Measurements from ENCODE around the gene LAMB4. TPM values are rescaled to one million over a fixed set of nuclear protein-coding genes. Genes with fewer than 3 reads are reported as not detected.

The LAMB4 gene
- total RNA-seq, 4 donors from 2014 or later = 2.0 to 17.3 (median 4.3) TPM; not detected in 1

DNA sequence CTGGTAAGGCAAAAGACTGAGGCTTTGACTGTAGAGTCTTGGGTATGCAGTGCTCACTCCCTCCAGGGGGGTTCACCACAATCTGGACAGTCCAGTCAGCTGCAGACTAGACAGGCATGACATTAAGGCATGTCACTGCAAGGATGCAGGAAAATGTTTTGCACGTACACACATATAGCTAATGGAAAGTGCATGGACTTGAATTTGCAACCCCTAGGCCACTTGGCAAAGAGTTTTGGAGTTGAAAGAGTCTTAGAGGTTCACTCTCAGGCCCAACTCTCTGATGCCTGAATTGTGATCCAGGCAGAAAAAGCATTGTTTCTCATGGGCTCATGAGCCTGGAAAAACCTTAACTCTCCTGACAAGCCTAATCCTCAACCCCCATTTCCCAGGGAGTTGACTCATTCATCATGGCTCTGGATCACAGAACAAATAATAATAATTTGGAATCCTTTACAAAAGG, 51.9 kb downstream of the LAMB4 start:
- Histone ChIP-seq H3K36me3 (no peaks in the 10 kb centered on the region), H3K4me1 (peaks cover 0 to 26% (median 0%) of the 10 kb centered on the region in 4 donors), H3K9me3 (no peaks in the 10 kb centered on the region), H3K4me3 (no peak overlapping the region), H3K27ac (no peak overlapping the region), H3K27me3 (no peaks in the 10 kb centered on the region)
- TF ChIP-seq POLR2A (IDR thresholded peaks at IDR 0.05) = no peak
- TF ChIP-seq, protein P1, sequence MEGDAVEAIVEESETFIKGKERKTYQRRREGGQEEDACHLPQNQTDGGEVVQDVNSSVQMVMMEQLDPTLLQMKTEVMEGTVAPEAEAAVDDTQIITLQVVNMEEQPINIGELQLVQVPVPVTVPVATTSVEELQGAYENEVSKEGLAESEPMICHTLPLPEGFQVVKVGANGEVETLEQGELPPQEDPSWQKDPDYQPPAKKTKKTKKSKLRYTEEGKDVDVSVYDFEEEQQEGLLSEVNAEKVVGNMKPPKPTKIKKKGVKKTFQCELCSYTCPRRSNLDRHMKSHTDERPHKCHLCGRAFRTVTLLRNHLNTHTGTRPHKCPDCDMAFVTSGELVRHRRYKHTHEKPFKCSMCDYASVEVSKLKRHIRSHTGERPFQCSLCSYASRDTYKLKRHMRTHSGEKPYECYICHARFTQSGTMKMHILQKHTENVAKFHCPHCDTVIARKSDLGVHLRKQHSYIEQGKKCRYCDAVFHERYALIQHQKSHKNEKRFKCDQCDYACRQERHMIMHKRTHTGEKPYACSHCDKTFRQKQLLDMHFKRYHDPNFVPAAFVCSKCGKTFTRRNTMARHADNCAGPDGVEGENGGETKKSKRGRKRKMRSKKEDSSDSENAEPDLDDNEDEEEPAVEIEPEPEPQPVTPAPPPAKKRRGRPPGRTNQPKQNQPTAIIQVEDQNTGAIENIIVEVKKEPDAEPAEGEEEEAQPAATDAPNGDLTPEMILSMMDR (IDR thresholded peaks at IDR 0.05) = no peak
- DNase-seq = no peak

DNA sequence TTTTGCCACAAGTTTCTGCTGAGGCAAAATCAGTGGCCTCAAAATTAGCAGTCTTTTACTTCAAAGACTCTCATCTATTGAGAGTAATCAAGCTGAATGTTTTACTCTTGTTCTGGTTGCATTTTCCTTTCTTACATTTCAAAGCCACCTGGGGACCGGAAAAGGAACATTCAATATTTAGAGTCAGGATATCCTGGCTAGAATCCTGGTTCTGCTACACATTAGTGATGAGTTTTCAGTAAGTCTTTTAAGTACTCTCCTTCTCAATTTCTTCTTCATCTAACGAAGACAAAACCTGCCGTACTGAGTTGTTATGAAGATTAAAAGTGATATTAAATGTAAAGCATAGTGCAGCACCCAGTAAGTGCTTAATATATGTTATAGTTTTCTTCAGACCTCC, 52.5 kb downstream of the LAMB4 start:
- TF ChIP-seq, protein P1 (IDR thresholded peaks at IDR 0.05) = no peak
- no peak for TF ChIP-seq POLR2A (IDR thresholded peaks at IDR 0.05)
- Histone ChIP-seq H3K4me3 (no peak overlapping the region), H3K27me3 (no peaks in the 10 kb centered on the region), H3K27ac (no peak overlapping the region), H3K9me3 (no peaks in the 10 kb centered on the region), H3K4me1 (peaks cover 0 to 26% (median 0%) of the 10 kb centered on the region in 4 donors), H3K36me3 (no peaks in the 10 kb centered on the region)
- no peak for DNase-seq

DNA sequence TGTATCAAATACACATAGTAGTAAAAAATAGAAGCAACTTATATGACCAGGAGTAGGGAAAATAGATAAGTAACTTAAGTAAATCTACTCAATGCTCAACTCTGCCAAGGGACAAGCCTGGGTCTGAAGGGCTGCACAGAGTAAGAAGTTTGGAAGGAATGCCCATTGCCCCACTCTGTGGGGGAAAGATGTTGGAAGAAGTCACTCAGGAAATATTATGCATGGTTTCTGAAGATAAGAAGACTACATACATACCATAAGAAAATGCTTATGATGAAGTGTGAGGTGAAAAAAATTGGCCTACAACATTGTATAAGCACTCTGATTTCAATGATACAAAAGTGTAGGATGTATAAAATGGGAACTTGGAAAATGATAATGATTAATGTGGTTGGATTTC, 54.0 kb downstream of the LAMB4 start:
- no peak for TF ChIP-seq POLR2A (IDR thresholded peaks at IDR 0.05)
- TF ChIP-seq, protein P1 (IDR thresholded peaks at IDR 0.05) = no peak
- peaks cover 0 to 26% (median 0%) of the 10 kb centered on the region in 4 donors for H3K4me1 ChIP-seq
- no peaks in the 10 kb centered on the region for H3K36me3 ChIP-seq
- H3K9me3 ChIP-seq = no peaks in the 10 kb centered on the region
- H3K27ac ChIP-seq = no peak overlapping the region
- no peaks in the 10 kb centered on the region for H3K27me3 ChIP-seq
- no peak overlapping the region for H3K4me3 ChIP-seq
- DNase-seq = no peak

DNA sequence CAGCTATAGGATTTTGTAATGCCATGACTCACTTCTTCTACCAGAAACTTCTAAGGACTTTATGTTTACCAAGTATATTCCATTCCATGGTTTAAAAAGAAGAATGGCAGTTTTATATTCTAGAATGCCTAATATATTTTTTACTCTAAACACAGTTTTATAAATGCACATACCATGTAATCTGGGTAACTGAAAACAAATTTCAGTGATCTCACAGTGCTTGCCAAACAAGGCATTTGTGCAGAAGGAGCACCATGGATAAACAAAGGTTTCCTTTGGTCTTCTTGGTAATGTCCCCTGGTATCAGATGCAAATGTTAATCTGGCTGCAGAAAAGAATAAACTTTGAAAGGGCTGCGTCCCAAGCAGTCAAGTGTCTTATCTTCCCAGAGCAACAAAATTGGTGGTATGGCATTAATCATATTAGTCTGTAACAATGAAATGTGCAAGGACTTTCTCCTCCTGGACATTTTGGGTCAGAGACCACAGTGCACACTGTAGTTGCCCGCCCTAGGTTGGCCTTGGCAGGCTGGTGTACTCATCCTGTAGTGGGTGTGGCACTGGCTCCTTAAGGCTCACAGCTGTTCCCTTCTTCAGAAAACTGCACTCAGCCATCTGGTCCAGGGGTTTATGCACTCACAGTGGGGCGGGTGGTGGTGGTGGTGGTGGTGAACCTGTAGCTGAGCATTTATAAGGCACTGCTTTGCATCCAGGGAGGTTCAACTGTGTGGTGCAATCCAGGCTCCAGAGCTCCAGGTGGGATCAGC, 56.7 kb downstream of the LAMB4 start:
- TF ChIP-seq, protein P1 (IDR thresholded peaks at IDR 0.05) = no peak
- TF ChIP-seq POLR2A (IDR thresholded peaks at IDR 0.05) = no peak
- DNase-seq = peak in 1 of 3 donors; percentile 49
- H3K4me1 ChIP-seq = peaks cover 0 to 4% (median 0%) of the 10 kb centered on the region in 4 donors
- H3K36me3 ChIP-seq = no peaks in the 10 kb centered on the region
- no peak overlapping the region for H3K27ac ChIP-seq
- no peak overlapping the region for H3K4me3 ChIP-seq
- no peaks in the 10 kb centered on the region for H3K9me3 ChIP-seq
- H3K27me3 ChIP-seq = no peaks in the 10 kb centered on the region

DNA sequence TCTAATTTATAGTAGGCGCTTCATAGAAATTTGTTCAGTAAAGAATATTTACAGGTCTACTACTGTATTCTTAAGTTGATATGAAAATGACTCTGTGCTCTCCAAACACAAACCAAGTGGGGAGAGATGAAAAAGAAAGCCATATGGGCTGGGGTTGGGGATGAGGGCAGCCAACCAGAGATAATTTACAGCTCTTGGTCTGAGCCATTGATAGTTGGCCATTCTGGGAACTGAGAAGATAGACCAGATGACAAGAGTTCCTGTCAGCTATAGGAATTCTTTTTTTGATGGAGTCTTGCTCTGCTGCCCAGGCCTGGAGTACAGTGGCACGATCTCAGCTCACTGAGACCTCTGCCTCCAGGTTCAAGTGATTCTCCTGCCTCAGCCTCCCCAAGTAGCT, 57.4 kb downstream of the LAMB4 start:
- Histone ChIP-seq H3K4me3 (no peak overlapping the region), H3K4me1 (no peaks in the 10 kb centered on the region), H3K9me3 (no peaks in the 10 kb centered on the region), H3K27ac (no peak overlapping the region), H3K27me3 (no peaks in the 10 kb centered on the region), H3K36me3 (no peaks in the 10 kb centered on the region)
- no peak for TF ChIP-seq POLR2A (IDR thresholded peaks at IDR 0.05)
- TF ChIP-seq, protein P1 (IDR thresholded peaks at IDR 0.05) = no peak
- DNase-seq = no peak

All from Peyer's patch (tissue), 4 donors.